H9 (cell line): ENCODE data around the gene LRP1. TPM values are rescaled to one million over a fixed set of nuclear protein-coding genes. Genes with fewer than 3 reads are reported as not detected.

Experiments used
- DNase-seq: peaks from one replicate; pipeline ENCODE4 v3.0.0-alpha.2; 2017
- H2AFZ ChIP-seq: one replicate; pipeline ENCODE4 v1.6.1; 2013; ENCODE audit warnings: mild to moderate bottlenecking, low read length, control low read depth, moderate library complexity
- H2AK5ac ChIP-seq: 2 replicates; pipeline ENCODE4 v1.6.1; 2013; ENCODE audit warnings: low read length, control low read depth, mixed read lengths; ENCODE audit not compliant: insufficient read length
- H2BK120ac ChIP-seq: one replicate; pipeline ENCODE4 v1.6.1; 2013; ENCODE audit warnings: low read depth, mild to moderate bottlenecking, low read length, control low read depth, inconsistent platforms; ENCODE audit not compliant: poor library complexity, severe bottlenecking
- H2BK12ac ChIP-seq: 2 replicates; pipeline ENCODE4 v1.6.1; 2013; ENCODE audit warnings: low read length, control low read depth, mixed read lengths, low read depth; ENCODE audit not compliant: insufficient read length
- H2BK15ac ChIP-seq: 2 replicates; pipeline ENCODE4 v1.6.1; 2013; ENCODE audit warnings: low read depth, low read length, control low read depth
- H2BK20ac ChIP-seq: one replicate; pipeline ENCODE4 v1.6.1; 2013; ENCODE audit warnings: low read depth, mild to moderate bottlenecking, low read length, control low read depth, inconsistent platforms; ENCODE audit not compliant: poor library complexity, severe bottlenecking
- H2BK5ac ChIP-seq: 2 replicates; pipeline ENCODE4 v1.6.1; 2013; ENCODE audit warnings: low read length, control low read depth, mixed read lengths; ENCODE audit not compliant: insufficient read length
- H3K14ac ChIP-seq: 2 replicates; pipeline ENCODE4 v1.6.1; 2013; ENCODE audit warnings: low read length, control low read depth; ENCODE audit not compliant: insufficient read depth
- H3K18ac ChIP-seq: 2 replicates; pipeline ENCODE4 v1.6.1; 2013; ENCODE audit warnings: low read depth, mild to moderate bottlenecking, mixed read lengths, low read length, control low read depth; ENCODE audit not compliant: insufficient read length
- H3K23ac ChIP-seq: 2 replicates; pipeline ENCODE4 v1.6.1; 2013; ENCODE audit warnings: low read length, control low read depth, mixed read lengths, low read depth; ENCODE audit not compliant: insufficient read length
- H3K23me2 ChIP-seq: 2 replicates; pipeline ENCODE4 v1.6.1; 2013; ENCODE audit warnings: low read depth, mild to moderate bottlenecking, mixed read lengths, low read length, control low read depth; ENCODE audit not compliant: insufficient read length, poor library complexity, severe bottlenecking
- H3K27ac ChIP-seq: 2 replicates; pipeline ENCODE4 v1.5.1; 2013; ENCODE audit warnings: low read length, control low read depth, mixed read lengths, low read depth; ENCODE audit not compliant: insufficient read length
- H3K27me3 ChIP-seq: 2 replicates; pipeline ENCODE4 v1.6.1; 2013; ENCODE audit warnings: low read length, control low read depth, inconsistent platforms; ENCODE audit not compliant: insufficient read depth
- H3K4ac ChIP-seq: 2 replicates; pipeline ENCODE4 v1.6.1; 2013; ENCODE audit warnings: low read depth, mild to moderate bottlenecking, control low read depth, inconsistent platforms, low read length, moderate library complexity
- H3K4me1 ChIP-seq: 2 replicates; pipeline ENCODE4 v1.6.1; 2013; ENCODE audit warnings: low read length, control low read depth, inconsistent platforms; ENCODE audit not compliant: insufficient read depth
- H3K4me2 ChIP-seq: 2 replicates; pipeline ENCODE4 v1.6.1; 2013; ENCODE audit warnings: low read length, control low read depth, mixed read lengths; ENCODE audit not compliant: insufficient read length, insufficient read depth
- H3K56ac ChIP-seq: 2 replicates; pipeline ENCODE4 v1.6.1; 2013; ENCODE audit warnings: low read depth, mild to moderate bottlenecking, mixed read lengths, low read length, control low read depth; ENCODE audit not compliant: insufficient read length
- H3K79me1 ChIP-seq: 2 replicates; pipeline ENCODE4 v1.6.1; 2013; ENCODE audit warnings: low read depth, mild to moderate bottlenecking, moderate library complexity, low read length, control low read depth, inconsistent platforms; ENCODE audit not compliant: insufficient read depth, poor library complexity, severe bottlenecking
- H3K79me2 ChIP-seq: 2 replicates; pipeline ENCODE4 v1.6.1; 2013; ENCODE audit warnings: low read length, control low read depth, inconsistent platforms; ENCODE audit not compliant: insufficient read depth
- H3K9ac ChIP-seq: 2 replicates; pipeline ENCODE4 v1.6.1; 2013; ENCODE audit warnings: low read length, control low read depth, mixed read lengths; ENCODE audit not compliant: insufficient read length; ENCODE audit errors: extremely low read depth
- H3K9me3 ChIP-seq: one replicate; pipeline ENCODE4 v1.6.1; 2013; ENCODE audit warnings: low read depth, low read length, inconsistent platforms; ENCODE audit not compliant: control insufficient read depth
- H3T11ph ChIP-seq: one replicate; pipeline ENCODE4 v1.6.1; 2013; ENCODE audit warnings: mild to moderate bottlenecking, low read length, control low read depth, inconsistent platforms
- H4K20me1 ChIP-seq: one replicate; pipeline ENCODE4 v1.6.1; 2013; ENCODE audit not compliant: control insufficient read depth, insufficient read length, insufficient read depth
- H4K5ac ChIP-seq: 2 replicates; pipeline ENCODE4 v1.6.1; 2013; ENCODE audit warnings: low read depth, mild to moderate bottlenecking, mixed read lengths, low read length, control low read depth; ENCODE audit not compliant: insufficient read length
- H4K8ac ChIP-seq: replicated peaks from 2 replicates; pipeline ENCODE4 v1.6.1; 2013; ENCODE audit warnings: low read length, control low read depth, mixed read lengths, low read depth; ENCODE audit not compliant: insufficient read length
- H4K91ac ChIP-seq: 2 replicates; pipeline ENCODE4 v1.6.1; 2013; ENCODE audit warnings: low read depth, mild to moderate bottlenecking, moderate library complexity, mixed read lengths, low read length, control low read depth; ENCODE audit not compliant: insufficient read length
- H3K27ac Mint-ChIP-seq, 3 experiments: 2 replicates in 2 of 3; 3 replicates in 1 of 3; pipeline ENCODE4 v1.8.0; 2020 to 2021; ENCODE audit warnings: mixed read lengths in 3 of 3, mild to moderate bottlenecking in 1 of 3, moderate library complexity in 1 of 3
- H3K27me3 Mint-ChIP-seq: 2 replicates; pipeline ENCODE4 v1.8.0; 2021; ENCODE audit warnings: low read depth, mild to moderate bottlenecking, moderate library complexity, mixed read lengths
- H3K36me3 Mint-ChIP-seq, 3 experiments: 2 replicates in 2 of 3; 3 replicates in 1 of 3; pipeline ENCODE4 v1.8.0; 2020 to 2021; ENCODE audit warnings: low read depth in 3 of 3, mixed read lengths in 3 of 3; ENCODE audit not compliant: insufficient read depth in 1 of 3
- H3K4me1 Mint-ChIP-seq, 2 experiments: 2 replicates each; pipeline ENCODE4 v1.8.0; 2020; ENCODE audit warnings: mixed read lengths in 2 of 2
- H3K4me3 Mint-ChIP-seq, 2 experiments: 2 replicates in 1 of 2; 3 replicates in 1 of 2; pipeline ENCODE4 v1.8.0; 2020 to 2021; ENCODE audit warnings: mild to moderate bottlenecking in 2 of 2, mixed read lengths in 2 of 2, moderate library complexity in 1 of 2
- H3K9me3 Mint-ChIP-seq, 2 experiments: 2 replicates in 1 of 2; 3 replicates in 1 of 2; pipeline ENCODE4 v1.8.0; 2020; ENCODE audit warnings: mild to moderate bottlenecking in 2 of 2, mixed read lengths in 2 of 2, moderate library complexity in 1 of 2
- WGBS: extraction: QIAGEN DNeasy Blood & Tissue Kit; methylation state at CpG from one replicate; pipeline ENCODE4 v1.1.7; 2013; ENCODE audit warnings: missing lambda C conversion rate, low lambda C conversion rate, mixed read lengths; ENCODE audit not compliant: insufficient read length; ENCODE audit errors: extremely low coverage; 5-methylcytosine and 5-hydroxymethylcytosine counted together
- total RNA-seq: library from RNA; stranded (reverse); gene quantifications from 2 replicates; pipeline ENCODE4 v1.2.1, GENCODE V29; 2021
- TF ChIP-seq, protein P1 (sequence below): fragments of 200-600 bp; sonication (generic); conservative IDR thresholded peaks from 3 replicates; pipeline ENCODE4 v1.8.0; 2021; ENCODE audit warnings: antibody characterized with exemption, mild to moderate bottlenecking

The LRP1 gene
- total RNA-seq, 1 experiment from 2014 or later, result 115 TPM

DNA sequence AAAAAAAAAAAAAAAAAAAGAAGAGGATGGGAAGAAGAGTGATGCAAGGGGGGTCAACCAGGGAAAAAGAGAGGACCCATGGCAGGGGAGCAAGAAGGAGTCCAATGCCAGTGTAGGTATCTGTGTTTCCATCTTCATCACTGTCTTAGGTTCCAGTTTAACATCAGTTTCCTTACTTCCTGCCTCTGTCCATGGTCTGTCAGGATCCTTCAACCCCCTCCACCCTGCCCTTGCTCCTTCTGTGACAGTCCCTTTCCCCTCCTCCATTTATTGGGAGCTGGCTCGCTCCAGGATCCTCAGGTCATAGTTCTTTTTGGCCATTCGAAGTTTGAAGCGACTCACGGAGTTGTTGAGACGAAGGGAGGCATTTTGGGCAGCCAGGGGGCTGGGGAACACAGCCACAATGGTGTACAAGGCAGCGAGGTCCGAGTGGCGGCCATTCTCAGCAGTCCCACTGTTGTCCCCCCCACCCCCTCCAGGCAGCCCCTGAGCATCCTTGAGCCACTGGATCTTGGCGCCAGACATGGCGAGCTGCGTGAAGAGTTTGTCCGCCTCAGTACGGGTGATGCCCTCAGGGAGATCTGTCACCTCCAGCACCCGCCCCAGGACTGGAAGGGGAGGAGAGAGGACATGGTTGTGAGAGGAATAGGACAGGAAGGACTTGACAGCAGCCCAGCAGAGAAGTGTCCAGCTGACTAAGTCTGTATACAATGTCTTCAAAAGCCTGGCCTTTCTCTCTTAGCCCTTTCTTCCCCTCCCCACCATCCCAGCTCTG is 126.4 kb downstream of the LRP1 start:
- no peak overlapping the region for H3K56ac ChIP-seq
- Mint-ChIP-seq H3K27me3 (no peaks in the 10 kb centered on the region), H3K4me1 (peaks cover 3 to 12% of the 10 kb centered on the region in 2 experiments), H3K36me3 (peaks cover 0 to 29% (median 24%) of the 10 kb centered on the region in 3 experiments), H3K4me3 (no peak overlapping the region), H3K9me3 (no peaks in the 10 kb centered on the region), H3K27ac (no peak overlapping the region)
- H2AK5ac ChIP-seq, result no peak overlapping the region
- no peak overlapping the region for H2BK120ac ChIP-seq
- H2AFZ ChIP-seq, result no peak overlapping the region
- no CpG with 5 or more reads among the region's 14 CpGs for WGBS
- no peak overlapping the region for H4K91ac ChIP-seq
- H3K79me2 ChIP-seq, result no peaks in the 10 kb centered on the region
- peaks cover 7% of the 10 kb centered on the region for H3K4me1 ChIP-seq
- no peaks in the 10 kb centered on the region for H3K79me1 ChIP-seq
- no peak overlapping the region for H3K27ac ChIP-seq
- H4K20me1 ChIP-seq, result no peaks in the 10 kb centered on the region
- no peak overlapping the region for H3K18ac ChIP-seq
- no peaks in the 10 kb centered on the region for H3K9me3 ChIP-seq
- no peak overlapping the region for H2BK12ac ChIP-seq
- no peak for DNase-seq
- no peak overlapping the region for H2BK15ac ChIP-seq
- no peak overlapping the region for H3K4me2 ChIP-seq
- no peaks in the 10 kb centered on the region for H3K27me3 ChIP-seq
- no peak overlapping the region for H3K9ac ChIP-seq
- no peak overlapping the region for H3T11ph ChIP-seq
- H3K4ac ChIP-seq, result no peak overlapping the region
- H2BK20ac ChIP-seq, result no peak overlapping the region
- no peak overlapping the region for H4K5ac ChIP-seq
- no peak overlapping the region for H3K14ac ChIP-seq
- no peak overlapping the region for H4K8ac ChIP-seq
- H3K23ac ChIP-seq, result no peak overlapping the region
- no peaks in the 10 kb centered on the region for H3K23me2 ChIP-seq
- H2BK5ac ChIP-seq, result no peak overlapping the region
- TF ChIP-seq, protein P1, sequence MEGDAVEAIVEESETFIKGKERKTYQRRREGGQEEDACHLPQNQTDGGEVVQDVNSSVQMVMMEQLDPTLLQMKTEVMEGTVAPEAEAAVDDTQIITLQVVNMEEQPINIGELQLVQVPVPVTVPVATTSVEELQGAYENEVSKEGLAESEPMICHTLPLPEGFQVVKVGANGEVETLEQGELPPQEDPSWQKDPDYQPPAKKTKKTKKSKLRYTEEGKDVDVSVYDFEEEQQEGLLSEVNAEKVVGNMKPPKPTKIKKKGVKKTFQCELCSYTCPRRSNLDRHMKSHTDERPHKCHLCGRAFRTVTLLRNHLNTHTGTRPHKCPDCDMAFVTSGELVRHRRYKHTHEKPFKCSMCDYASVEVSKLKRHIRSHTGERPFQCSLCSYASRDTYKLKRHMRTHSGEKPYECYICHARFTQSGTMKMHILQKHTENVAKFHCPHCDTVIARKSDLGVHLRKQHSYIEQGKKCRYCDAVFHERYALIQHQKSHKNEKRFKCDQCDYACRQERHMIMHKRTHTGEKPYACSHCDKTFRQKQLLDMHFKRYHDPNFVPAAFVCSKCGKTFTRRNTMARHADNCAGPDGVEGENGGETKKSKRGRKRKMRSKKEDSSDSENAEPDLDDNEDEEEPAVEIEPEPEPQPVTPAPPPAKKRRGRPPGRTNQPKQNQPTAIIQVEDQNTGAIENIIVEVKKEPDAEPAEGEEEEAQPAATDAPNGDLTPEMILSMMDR, result no peak
